ENCODE data around the gene HTRA3. TPM values are rescaled to one million over a fixed set of nuclear protein-coding genes. Genes with fewer than 3 reads are reported as not detected.
A peak's percentile ranks its signal among the peaks of the same experiment; 100 is the strongest.

Gene HTRA3
- total RNA-seq, 4 donors from 2014 or later = 22.8 to 65.3 (median 29.5) TPM

DNA sequence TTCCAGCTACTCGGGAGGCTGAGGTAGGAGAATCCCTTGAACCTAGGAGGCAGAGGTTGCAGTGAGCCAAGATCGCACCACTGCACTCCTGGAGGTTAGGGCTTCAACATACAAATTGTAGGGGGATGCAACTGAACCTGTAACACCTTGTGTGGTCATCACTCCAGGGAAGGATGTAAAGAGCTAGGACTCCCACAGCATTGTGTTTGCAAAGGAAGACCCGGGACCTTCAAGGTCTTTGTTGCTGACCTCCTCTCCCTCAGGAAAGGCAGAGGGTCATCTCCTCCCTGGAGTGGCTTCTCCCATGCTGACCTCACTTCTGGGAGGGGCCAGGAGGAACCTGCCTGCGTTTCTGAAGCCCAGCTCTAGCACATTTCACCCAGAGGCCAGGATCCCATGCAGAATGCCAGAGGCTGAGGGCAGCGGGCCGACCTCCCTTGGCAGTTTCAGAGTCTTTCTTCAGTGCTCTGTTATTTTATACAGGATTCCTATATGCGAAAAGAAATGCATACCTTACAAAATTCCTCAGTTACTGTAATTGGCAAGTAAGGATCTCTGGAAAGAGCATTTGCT is 80.2 kb downstream of the HTRA3 start:
- intact Hi-C loops (cut with DNase I; ENCODE audit: low total_unique reads) = no loop called here
- no peak overlapping the region for H3K27ac ChIP-seq

DNA sequence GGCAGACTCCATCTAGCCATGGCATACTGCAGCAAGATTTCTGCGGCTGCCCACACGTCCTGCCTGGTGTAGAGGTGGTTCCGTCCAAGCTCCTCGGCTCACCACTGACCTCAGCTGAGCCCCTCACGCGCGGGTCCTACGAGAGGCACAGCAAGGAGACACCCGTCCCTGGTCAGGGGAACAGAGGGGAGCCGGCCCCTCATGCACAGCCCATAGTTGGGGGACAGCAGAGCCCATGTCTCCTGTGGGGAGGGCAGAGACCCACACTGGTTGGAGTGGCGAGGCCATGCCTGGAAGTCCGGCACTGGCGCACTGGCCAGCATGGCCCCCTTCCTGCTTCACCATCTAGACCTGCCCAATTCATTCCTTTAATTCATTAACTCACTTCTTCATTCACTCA is 80.8 kb downstream of the HTRA3 start:
- intact Hi-C loops (cut with DNase I; ENCODE audit: low total_unique reads) = no loop called here

More for the DNA sequence above, 80.2 kb downstream of the HTRA3 start:
- no peaks in the 10 kb centered on the region for H3K27me3 ChIP-seq
- no peak overlapping the region for H3K4me3 ChIP-seq
- DNase-seq = no peak
- no peaks in the 10 kb centered on the region for H3K36me3 ChIP-seq
- H3K9me3 ChIP-seq = no peaks in the 10 kb centered on the region
- TF ChIP-seq POLR2A (IDR thresholded peaks at IDR 0.05) = no peak
- TF ChIP-seq, protein P1, sequence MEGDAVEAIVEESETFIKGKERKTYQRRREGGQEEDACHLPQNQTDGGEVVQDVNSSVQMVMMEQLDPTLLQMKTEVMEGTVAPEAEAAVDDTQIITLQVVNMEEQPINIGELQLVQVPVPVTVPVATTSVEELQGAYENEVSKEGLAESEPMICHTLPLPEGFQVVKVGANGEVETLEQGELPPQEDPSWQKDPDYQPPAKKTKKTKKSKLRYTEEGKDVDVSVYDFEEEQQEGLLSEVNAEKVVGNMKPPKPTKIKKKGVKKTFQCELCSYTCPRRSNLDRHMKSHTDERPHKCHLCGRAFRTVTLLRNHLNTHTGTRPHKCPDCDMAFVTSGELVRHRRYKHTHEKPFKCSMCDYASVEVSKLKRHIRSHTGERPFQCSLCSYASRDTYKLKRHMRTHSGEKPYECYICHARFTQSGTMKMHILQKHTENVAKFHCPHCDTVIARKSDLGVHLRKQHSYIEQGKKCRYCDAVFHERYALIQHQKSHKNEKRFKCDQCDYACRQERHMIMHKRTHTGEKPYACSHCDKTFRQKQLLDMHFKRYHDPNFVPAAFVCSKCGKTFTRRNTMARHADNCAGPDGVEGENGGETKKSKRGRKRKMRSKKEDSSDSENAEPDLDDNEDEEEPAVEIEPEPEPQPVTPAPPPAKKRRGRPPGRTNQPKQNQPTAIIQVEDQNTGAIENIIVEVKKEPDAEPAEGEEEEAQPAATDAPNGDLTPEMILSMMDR (IDR thresholded peaks at IDR 0.05) = no peak
- H3K4me1 ChIP-seq = peaks cover 12 to 17% of the 10 kb centered on the region in 2 donors

DNA sequence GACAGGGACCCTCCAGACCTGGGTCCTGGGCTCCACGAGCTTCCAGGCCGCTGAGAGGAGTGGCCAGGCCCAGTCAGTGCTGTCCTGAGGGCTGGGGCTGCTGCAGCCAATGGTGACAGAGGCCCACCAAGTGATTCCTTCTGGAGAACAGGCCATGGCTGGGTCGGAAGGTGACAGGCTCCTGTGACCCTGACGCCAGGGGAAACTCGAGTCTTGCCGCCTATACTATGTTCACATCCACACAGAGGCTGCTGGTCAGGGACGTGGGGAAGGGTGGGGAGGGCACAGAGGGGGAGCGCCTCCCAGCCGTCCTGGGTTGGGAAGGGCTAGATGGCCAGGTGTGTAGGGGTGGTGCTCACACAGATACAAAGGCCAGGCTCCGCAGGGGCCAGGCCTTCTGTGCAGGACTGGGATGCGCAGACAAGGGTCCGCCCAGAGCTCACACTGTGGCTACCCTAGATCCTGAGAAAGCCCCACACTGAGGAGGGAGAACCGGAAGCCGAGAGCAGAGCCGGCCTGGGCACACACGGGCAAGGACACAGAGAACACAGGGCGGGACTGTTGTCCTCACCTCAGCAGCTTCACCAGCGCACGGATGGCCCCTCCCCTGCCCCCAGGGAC is 81.4 kb downstream of the HTRA3 start:
- DNase-seq = peak in 1 of 2 donors; percentile 12
- Histone ChIP-seq H3K9me3 (no peaks in the 10 kb centered on the region), H3K27ac (peak overlapping the region; percentile 68 to 88), H3K4me3 (no peak overlapping the region), H3K36me3 (no peaks in the 10 kb centered on the region), H3K27me3 (no peaks in the 10 kb centered on the region), H3K4me1 (peaks cover 12 to 17% of the 10 kb centered on the region in 2 donors)
- intact Hi-C loops (cut with DNase I; ENCODE audit: low total_unique reads) = no loop called here
- TF ChIP-seq, protein P1 (IDR thresholded peaks at IDR 0.05) = no peak
- TF ChIP-seq POLR2A (IDR thresholded peaks at IDR 0.05) = no peak

More for the DNA sequence above, 80.8 kb downstream of the HTRA3 start:
- Histone ChIP-seq H3K9me3 (no peaks in the 10 kb centered on the region), H3K4me1 (peaks cover 12 to 17% of the 10 kb centered on the region in 2 donors), H3K4me3 (no peak overlapping the region), H3K36me3 (no peaks in the 10 kb centered on the region), H3K27ac (peak overlapping the region in 1 of 2 donors; percentile 68), H3K27me3 (no peaks in the 10 kb centered on the region)
- no peak for DNase-seq
- TF ChIP-seq POLR2A (IDR thresholded peaks at IDR 0.05) = no peak
- TF ChIP-seq, protein P1 (IDR thresholded peaks at IDR 0.05) = no peak

DNA sequence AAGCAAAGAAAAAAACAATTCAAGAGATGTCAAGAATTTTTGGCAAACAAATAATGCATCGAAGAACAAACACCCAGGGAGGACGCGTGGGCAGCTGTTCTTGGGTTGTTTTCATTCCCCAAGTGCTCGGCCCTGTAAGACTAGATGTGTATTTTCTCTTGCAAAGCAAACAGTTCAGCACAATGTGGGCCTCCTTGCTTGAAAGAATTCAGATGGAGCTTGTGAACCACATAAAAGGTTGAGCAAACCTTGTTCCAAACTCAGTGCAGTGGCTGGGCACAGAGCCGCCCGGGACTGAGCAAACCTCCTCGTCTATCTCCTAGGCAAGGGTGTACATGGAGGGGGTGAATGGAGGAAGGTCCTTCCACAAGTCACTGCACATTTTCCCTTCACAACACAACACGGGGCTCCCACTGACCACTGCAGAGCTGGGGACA is 82.4 kb downstream of the HTRA3 start:
- intact Hi-C loops (cut with DNase I; ENCODE audit: low total_unique reads) = no loop called here
- DNase-seq = peak; percentile 42 to 65
- no peaks in the 10 kb centered on the region for H3K9me3 ChIP-seq
- H3K27ac ChIP-seq = peak overlapping the region; percentile 68 to 88
- no peaks in the 10 kb centered on the region for H3K27me3 ChIP-seq
- no peak overlapping the region for H3K4me3 ChIP-seq
- H3K4me1 ChIP-seq = peaks cover 12 to 17% of the 10 kb centered on the region in 2 donors
- TF ChIP-seq, protein P1 (IDR thresholded peaks at IDR 0.05) = no peak
- H3K36me3 ChIP-seq = no peaks in the 10 kb centered on the region

DNA sequence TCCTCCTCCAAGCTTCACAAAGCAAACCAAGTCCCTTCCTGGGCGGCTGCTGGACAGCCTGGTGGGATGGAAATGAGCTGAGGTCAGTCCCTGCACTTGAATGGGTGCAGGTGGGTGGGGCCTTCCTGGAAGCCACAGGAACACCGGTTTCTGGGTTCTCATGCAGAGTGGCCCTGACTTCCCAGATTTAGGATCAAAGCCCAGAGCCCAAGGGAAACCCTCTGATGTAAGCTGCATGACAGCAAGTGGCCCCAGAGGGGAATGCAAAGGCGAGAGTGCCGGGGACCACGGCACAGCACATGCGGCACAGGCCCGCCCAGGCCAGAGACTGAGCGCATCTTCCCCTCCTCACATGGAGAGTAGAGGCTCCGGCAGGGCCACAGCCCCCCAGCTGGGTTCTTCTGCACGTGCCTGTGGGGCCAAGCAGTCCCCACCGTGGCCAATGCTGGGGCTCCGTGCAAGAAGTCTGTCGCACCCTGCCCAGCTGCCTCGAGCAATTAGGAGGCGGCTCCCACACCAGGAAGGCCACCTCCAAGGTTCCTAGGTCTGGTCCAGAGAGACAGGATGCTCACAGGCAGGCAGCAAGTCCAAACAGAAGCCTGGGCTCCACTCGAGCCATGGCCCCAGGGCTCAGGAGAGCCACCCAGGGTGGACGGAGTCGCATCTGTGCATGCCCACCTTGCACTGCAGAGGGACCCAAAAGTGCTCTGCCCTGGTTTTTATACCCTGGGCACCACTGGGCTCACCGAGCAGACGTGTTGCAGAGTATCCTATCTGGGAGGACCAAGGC is 83.0 kb downstream of the HTRA3 start:
- peaks cover 12 to 17% of the 10 kb centered on the region in 2 donors for H3K4me1 ChIP-seq
- no peaks in the 10 kb centered on the region for H3K27me3 ChIP-seq
- TF ChIP-seq, protein P1 (IDR thresholded peaks at IDR 0.05) = no peak
- TF ChIP-seq POLR2A (IDR thresholded peaks at IDR 0.05) = no peak
- H3K4me3 ChIP-seq = no peak overlapping the region
- H3K36me3 ChIP-seq = no peaks in the 10 kb centered on the region
- H3K27ac ChIP-seq = peak overlapping the region; percentile 68 to 88
- intact Hi-C loops (cut with DNase I; ENCODE audit: low total_unique reads) = no loop called here
- no peaks in the 10 kb centered on the region for H3K9me3 ChIP-seq
- DNase-seq = peak; percentile 13 to 15

Data from uterus (tissue), 4 donors.